ENCODE results near the gene TBCD.

DNA sequence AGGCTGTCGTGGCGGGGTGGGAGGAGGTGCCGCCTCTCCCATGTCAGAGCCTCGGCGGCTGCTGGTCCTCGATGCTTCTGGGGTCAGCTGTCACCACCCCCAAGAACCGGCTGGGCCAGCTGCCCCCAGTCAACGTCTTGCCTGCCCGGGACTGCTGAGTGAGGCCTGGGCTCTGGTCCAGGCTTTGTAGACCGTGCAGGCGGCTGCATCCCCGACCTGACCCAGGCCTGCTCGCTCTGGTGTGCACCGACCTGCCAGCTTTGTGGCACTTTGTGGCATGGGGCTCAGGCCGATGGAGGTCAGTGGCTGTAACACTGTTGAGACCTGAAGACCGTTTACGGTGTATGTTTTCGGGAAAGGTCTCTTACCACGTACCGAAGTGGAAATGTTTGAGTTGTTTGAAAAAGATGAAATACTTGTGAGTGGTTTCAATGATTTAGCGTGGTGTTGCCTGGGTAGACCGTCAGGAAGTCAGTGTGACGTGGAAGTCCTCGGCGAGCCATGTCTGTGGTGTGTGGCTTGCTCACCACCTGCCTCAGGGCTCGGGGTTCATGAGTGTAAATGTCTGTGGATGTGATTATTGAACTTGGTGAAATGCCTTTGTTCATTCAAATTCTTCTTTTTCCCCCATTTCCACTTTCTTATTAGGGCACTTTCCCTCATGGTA is 141.2 kb downstream of the TBCD start:
- TF ChIP-seq EZH2phosphoT487 (conservative IDR thresholded peaks at IDR 0.05; ENCODE audit: low read length) (no peak), CTCF (IDR thresholded peaks at IDR 0.05; ENCODE audit: insufficient read depth, low read length, poor library complexity, severe bottlenecking) (no peak)
